Kidney (tissue), 14 donors: ENCODE measurements around the gene PODNL1. TPM values are rescaled to one million over a fixed set of nuclear protein-coding genes. Genes with fewer than 3 reads are reported as not detected.

Experiments
- DNase-seq, 5 donors: peaks; one replicate each; pipeline ENCODE4 v3.0.0-alpha.2; 2013 to 2020
- FAIRE-seq: peaks from 2 replicates; lab custom pipeline; 2012; peaks lifted over from hg19 to GRCh38; lab: Jason Lieb, UNC
- H3K27ac ChIP-seq, 2 donors: one replicate each; pipeline ENCODE4 v1.7.0; 2013; ENCODE audit warnings: low read depth in 2 of 2, low read length in 2 of 2, inconsistent platforms in 1 of 2
- H3K27me3 ChIP-seq: one replicate; pipeline ENCODE4 v1.7.1; 2013; ENCODE audit warnings: low read length, inconsistent platforms; ENCODE audit not compliant: control insufficient read depth, insufficient read depth
- H3K36me3 ChIP-seq, 3 donors: one replicate each; pipeline versions ENCODE4 v1.7.0 to v1.7.1; 2013; ENCODE audit warnings: low read length in 3 of 3, control low read depth in 1 of 3, inconsistent platforms in 1 of 3; ENCODE audit not compliant: insufficient read depth in 3 of 3, control insufficient read depth in 2 of 3
- H3K4me1 ChIP-seq, 3 donors: one replicate each; pipeline versions ENCODE4 v1.7.0 to v1.7.1; 2013; ENCODE audit warnings: low read length in 3 of 3, inconsistent platforms in 1 of 3, low read depth in 1 of 3; ENCODE audit not compliant: control insufficient read depth in 2 of 3, insufficient read depth in 2 of 3
- H3K4me3 ChIP-seq, 3 donors: one replicate each; pipeline versions ENCODE4 v1.7.0 to v1.8.1; 2013; ENCODE audit warnings: low read length in 3 of 3, control low read depth in 1 of 3, inconsistent platforms in 1 of 3
- H3K9ac ChIP-seq, 3 donors: one replicate each; pipeline versions ENCODE4 v1.7.0 to v1.7.1; 2013; ENCODE audit warnings: low read length in 3 of 3, control low read depth in 1 of 3, inconsistent platforms in 1 of 3
- H3K9me3 ChIP-seq, 3 donors: one replicate each; pipeline versions ENCODE4 v1.7.0 to v1.7.1; 2013; ENCODE audit warnings: low read length in 3 of 3, control low read depth in 1 of 3, inconsistent platforms in 1 of 3; ENCODE audit not compliant: control insufficient read depth in 2 of 3, insufficient read depth in 1 of 3
- intact Hi-C: fragments of 100-400 bp; cut with DNase I; formaldehyde crosslinking; loops from one replicate; pipeline ENCODE4 v1.11.1; 2022
- polyA plus RNA-seq: library from polyadenylated mRNA; stranded (reverse); fragments of 350-450 nt; fragmentation: Illumina TruSeq; extraction: RNeasy Lipid Tissue Mini Kit (QIAGEN cat#74804); gene quantifications from one replicate; pipeline ENCODE4 v1.2.3, GENCODE V29; 2014; ENCODE audit warnings: low read depth, low replicate concordance; ENCODE audit not compliant: insufficient read depth
- total RNA-seq: library from RNA; stranded (reverse); fragmentation: NEBNext Ultra II Directional; extraction: Animal tissue kit (Norgen Biotek cat#: 25700); gene quantifications from one replicate; pipeline ENCODE4 v1.2.1, GENCODE V29; 2021
- TF ChIP-seq, protein P1 (sequence below): IDR thresholded peaks from 3 replicates; pipeline ENCODE4 v1.5.1; 2012; ENCODE audit warnings: mild to moderate bottlenecking, moderate library complexity, borderline replicate concordance; ENCODE audit not compliant: insufficient read depth; ENCODE audit errors: extremely low read depth
- donor health status: control.
- donor health status: control.
- donor health status: control.
- donor health status: control.
- donor health status: control.
- donor health status: DM: yes; HTN: yes; CAD: no.
- donor health status: Normal renal cell carcinoma (clear cell type).

The PODNL1 gene
- total and polyA plus RNA-seq, 2 donors from 2014 or later, result 3.0 TPM; not detected in 1

DNA sequence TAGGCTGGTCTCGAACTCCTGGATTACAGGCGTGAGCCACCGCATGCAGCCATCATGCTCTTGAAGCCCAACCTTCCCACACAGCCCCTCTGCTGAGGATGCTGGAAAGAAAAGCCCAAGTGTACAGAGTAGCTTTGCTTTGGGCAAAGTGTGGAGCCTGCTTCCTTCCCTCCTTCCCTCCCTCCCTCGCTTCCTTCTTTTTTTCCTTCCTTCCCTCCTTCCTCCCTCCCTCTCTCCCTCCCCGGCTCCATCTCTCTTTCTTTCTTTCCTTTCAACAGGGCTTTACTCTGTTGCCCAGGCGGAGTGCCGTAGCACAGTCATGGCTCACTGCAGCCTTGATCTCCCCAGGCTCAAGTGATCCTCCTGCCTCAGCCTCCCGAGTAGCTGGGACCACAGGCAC, 29.5 kb downstream of the PODNL1 start:
- DNase-seq (no peak), FAIRE-seq (no peak)
- Histone ChIP-seq H3K27me3 (no peaks in the 10 kb centered on the region), H3K9me3 (no peaks in the 10 kb centered on the region), H3K9ac (no peak overlapping the region), H3K36me3 (peaks cover 0 to 9% (median 0%) of the 10 kb centered on the region in 3 donors), H3K4me3 (no peak overlapping the region), H3K4me1 (peaks cover 0 to 10% (median 4%) of the 10 kb centered on the region in 3 donors), H3K27ac (no peak overlapping the region)
- TF ChIP-seq, protein P1, sequence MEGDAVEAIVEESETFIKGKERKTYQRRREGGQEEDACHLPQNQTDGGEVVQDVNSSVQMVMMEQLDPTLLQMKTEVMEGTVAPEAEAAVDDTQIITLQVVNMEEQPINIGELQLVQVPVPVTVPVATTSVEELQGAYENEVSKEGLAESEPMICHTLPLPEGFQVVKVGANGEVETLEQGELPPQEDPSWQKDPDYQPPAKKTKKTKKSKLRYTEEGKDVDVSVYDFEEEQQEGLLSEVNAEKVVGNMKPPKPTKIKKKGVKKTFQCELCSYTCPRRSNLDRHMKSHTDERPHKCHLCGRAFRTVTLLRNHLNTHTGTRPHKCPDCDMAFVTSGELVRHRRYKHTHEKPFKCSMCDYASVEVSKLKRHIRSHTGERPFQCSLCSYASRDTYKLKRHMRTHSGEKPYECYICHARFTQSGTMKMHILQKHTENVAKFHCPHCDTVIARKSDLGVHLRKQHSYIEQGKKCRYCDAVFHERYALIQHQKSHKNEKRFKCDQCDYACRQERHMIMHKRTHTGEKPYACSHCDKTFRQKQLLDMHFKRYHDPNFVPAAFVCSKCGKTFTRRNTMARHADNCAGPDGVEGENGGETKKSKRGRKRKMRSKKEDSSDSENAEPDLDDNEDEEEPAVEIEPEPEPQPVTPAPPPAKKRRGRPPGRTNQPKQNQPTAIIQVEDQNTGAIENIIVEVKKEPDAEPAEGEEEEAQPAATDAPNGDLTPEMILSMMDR, result no peak
- intact Hi-C loops, result no loop called here

DNA sequence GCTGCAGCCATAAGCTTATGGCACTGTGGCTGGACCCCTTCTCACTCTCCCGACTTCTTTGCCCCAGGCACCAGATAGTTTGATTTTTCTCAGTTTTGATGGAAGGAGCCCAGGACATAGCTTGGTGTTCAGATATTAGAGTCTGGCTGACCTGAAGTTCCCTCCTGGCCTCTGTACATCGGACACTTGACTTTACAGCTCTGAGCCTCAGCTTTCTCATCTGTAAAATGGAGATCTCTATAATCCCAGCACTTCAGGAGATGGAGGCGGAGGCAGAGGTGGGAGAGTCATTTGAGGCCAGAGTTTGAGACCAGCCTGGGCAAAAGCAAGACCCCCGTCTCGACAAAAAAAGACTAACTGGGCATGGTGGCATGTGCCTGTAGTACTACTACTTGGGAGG, 31.3 kb downstream of the PODNL1 start:
- Histone ChIP-seq H3K9ac (peak overlapping the region in 1 of 3 donors; percentile 80), H3K4me3 (peak overlapping the region; percentile 14 to 78 (median 61)), H3K27me3 (no peaks in the 10 kb centered on the region), H3K9me3 (no peaks in the 10 kb centered on the region), H3K27ac (no peak overlapping the region), H3K36me3 (peaks cover 0 to 3% (median 0%) of the 10 kb centered on the region in 3 donors), H3K4me1 (peaks cover 0 to 10% (median 4%) of the 10 kb centered on the region in 3 donors)
- intact Hi-C loops, result no loop called here
- FAIRE-seq (no peak), DNase-seq (no peak)
- TF ChIP-seq, protein P1, result no peak

DNA sequence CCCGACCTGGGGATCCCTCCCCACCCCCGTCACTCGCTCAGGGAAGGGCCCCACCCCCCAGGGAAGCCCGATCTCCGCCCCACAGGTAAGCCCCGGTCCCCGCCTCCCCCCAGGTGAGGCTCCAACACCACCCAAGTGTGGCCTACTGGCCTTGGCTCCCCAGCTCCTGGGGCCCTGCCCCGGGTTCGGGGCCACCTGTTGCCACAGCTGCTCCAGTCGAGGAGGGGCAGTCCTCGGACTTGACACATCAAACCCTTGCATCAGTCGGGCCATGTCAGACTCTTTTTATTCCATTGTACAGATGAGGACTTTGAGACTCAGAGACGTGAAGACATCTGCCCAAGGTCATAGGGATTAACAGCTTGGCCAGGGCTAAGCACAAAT, 31.7 kb downstream of the PODNL1 start:
- intact Hi-C loops, result no loop called here
- H3K4me3 ChIP-seq, result peak overlapping the region; percentile 14 to 78 (median 61)
- H3K9ac ChIP-seq, result peak overlapping the region in 2 of 3 donors; percentile 45 to 80
- TF ChIP-seq, protein P1, result no peak
- H3K27me3 ChIP-seq, result no peaks in the 10 kb centered on the region
- DNase-seq, result peak in 1 of 5 donors; percentile 21
- peaks cover 0 to 10% (median 4%) of the 10 kb centered on the region in 3 donors for H3K4me1 ChIP-seq
- H3K36me3 ChIP-seq, result peaks cover 0 to 3% (median 0%) of the 10 kb centered on the region in 3 donors
- no peaks in the 10 kb centered on the region for H3K9me3 ChIP-seq
- FAIRE-seq, result no peak
- H3K27ac ChIP-seq, result no peak overlapping the region
